GM23338 (cell line): ENCODE results near the gene ADGRD1.

Experiments
- CREB1 ChIP-seq: fragments of 250-450 bp; sonication (Bioruptor Pico); IDR thresholded peaks from 2 replicates; pipeline ENCODE4 v1.5.0; 2020; ENCODE audit warnings: low read depth, mild to moderate bottlenecking, moderate library complexity
- EZH2 ChIP-seq: fragments of 200-600 bp; sonication (generic); IDR thresholded peaks from one replicate; pipeline ENCODE4 v1.8.0; 2017; ENCODE audit warnings: antibody characterized with exemption, mild to moderate bottlenecking, low read depth; ENCODE audit not compliant: unreplicated experiment
- EZH2phosphoT487 ChIP-seq: fragments of 200-600 bp; sonication (generic); IDR thresholded peaks from one replicate; pipeline ENCODE4 v1.8.1; 2018; ENCODE audit warnings: antibody characterized with exemption; ENCODE audit not compliant: unreplicated experiment
- JUNB ChIP-seq: IDR thresholded peaks from one replicate; pipeline ENCODE4 v1.6.1; 2016; ENCODE audit warnings: antibody characterized with exemption; ENCODE audit not compliant: unreplicated experiment
- NANOG ChIP-seq: IDR thresholded peaks from 2 replicates; pipeline ENCODE4 v1.6.1; 2016; ENCODE audit warnings: antibody characterized with exemption, borderline replicate concordance
- POLR2AphosphoS5 ChIP-seq: IDR thresholded peaks from 2 replicates; pipeline ENCODE4 v1.6.1; 2016; ENCODE audit warnings: antibody characterized with exemption, low read depth
- STAT1 ChIP-seq: IDR thresholded peaks from one replicate; pipeline ENCODE4 v1.6.1; 2016; ENCODE audit warnings: antibody characterized with exemption; ENCODE audit not compliant: unreplicated experiment
- ZNF114 ChIP-seq: fragments of 250-450 bp; sonication (Bioruptor Pico); IDR thresholded peaks from 2 replicates; pipeline ENCODE4 v1.5.0; 2020; ENCODE audit warnings: mild to moderate bottlenecking, moderate library complexity
- ZNF331 ChIP-seq: fragments of 250-450 bp; sonication (Bioruptor Pico); IDR thresholded peaks from 2 replicates; pipeline ENCODE4 v1.5.0; 2020; ENCODE audit warnings: low read depth, mild to moderate bottlenecking, moderate library complexity
- TF ChIP-seq, protein P1 (sequence below), 2 experiments: fragments of 200-600 bp in 1 of 2; sonication (generic) in 1 of 2; conservative IDR thresholded peaks; 2 replicates each; pipeline versions ENCODE4 v1.5.1 to v1.6.1; 2016 to 2017; ENCODE audit warnings: antibody characterized with exemption in 2 of 2, low read depth in 2 of 2, mild to moderate bottlenecking in 2 of 2, moderate library complexity in 1 of 2
- TF ChIP-seq, protein P2 (sequence below): IDR thresholded peaks from 2 replicates; pipeline ENCODE4 v1.6.1; 2016; ENCODE audit warnings: antibody characterized with exemption
- TF ChIP-seq, protein P3 (sequence below): IDR thresholded peaks from one replicate; pipeline ENCODE4 v1.6.1; 2018; ENCODE audit warnings: antibody characterized with exemption; ENCODE audit not compliant: unreplicated experiment
- TF ChIP-seq, protein P4 (sequence below): fragments of 250-450 bp; sonication (Bioruptor Pico); IDR thresholded peaks from 2 replicates; pipeline ENCODE4 v1.5.0; 2020; ENCODE audit warnings: mild to moderate bottlenecking, moderate library complexity

DNA sequence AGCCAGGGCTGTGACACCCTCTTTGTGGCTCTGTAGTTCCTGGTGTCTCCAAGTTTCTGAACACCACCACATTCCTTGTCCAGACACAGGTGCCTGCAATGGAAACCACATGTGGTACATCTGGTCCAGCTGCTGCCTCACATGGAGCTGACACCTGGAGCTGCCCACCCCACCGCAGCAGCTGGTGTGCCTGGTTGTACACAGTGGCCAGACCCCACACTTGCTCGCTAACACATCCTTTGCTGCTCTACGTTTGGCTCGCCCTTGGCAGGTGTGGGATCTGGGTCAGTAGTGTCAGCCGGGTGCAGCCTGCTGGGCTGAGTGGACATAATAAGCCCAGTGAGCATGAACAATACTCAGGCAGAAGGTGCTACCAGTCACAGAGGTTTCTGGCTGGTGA is 198.9 kb downstream of the ADGRD1 start:
- TF ChIP-seq, protein P1, sequence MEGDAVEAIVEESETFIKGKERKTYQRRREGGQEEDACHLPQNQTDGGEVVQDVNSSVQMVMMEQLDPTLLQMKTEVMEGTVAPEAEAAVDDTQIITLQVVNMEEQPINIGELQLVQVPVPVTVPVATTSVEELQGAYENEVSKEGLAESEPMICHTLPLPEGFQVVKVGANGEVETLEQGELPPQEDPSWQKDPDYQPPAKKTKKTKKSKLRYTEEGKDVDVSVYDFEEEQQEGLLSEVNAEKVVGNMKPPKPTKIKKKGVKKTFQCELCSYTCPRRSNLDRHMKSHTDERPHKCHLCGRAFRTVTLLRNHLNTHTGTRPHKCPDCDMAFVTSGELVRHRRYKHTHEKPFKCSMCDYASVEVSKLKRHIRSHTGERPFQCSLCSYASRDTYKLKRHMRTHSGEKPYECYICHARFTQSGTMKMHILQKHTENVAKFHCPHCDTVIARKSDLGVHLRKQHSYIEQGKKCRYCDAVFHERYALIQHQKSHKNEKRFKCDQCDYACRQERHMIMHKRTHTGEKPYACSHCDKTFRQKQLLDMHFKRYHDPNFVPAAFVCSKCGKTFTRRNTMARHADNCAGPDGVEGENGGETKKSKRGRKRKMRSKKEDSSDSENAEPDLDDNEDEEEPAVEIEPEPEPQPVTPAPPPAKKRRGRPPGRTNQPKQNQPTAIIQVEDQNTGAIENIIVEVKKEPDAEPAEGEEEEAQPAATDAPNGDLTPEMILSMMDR (conservative IDR thresholded peaks at IDR 0.05; ENCODE audit: low read depth in 2 of 2), result no peak
- TF ChIP-seq CREB1 (CRISPR knock-in tag), result no peak
- TF ChIP-seq EZH2, result no peak
- TF ChIP-seq, protein P2, sequence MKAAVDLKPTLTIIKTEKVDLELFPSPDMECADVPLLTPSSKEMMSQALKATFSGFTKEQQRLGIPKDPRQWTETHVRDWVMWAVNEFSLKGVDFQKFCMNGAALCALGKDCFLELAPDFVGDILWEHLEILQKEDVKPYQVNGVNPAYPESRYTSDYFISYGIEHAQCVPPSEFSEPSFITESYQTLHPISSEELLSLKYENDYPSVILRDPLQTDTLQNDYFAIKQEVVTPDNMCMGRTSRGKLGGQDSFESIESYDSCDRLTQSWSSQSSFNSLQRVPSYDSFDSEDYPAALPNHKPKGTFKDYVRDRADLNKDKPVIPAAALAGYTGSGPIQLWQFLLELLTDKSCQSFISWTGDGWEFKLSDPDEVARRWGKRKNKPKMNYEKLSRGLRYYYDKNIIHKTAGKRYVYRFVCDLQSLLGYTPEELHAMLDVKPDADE, result no peak
- no peak for TF ChIP-seq EZH2phosphoT487
- no peak for TF ChIP-seq POLR2AphosphoS5
- TF ChIP-seq NANOG, result no peak
- TF ChIP-seq, protein P3, sequence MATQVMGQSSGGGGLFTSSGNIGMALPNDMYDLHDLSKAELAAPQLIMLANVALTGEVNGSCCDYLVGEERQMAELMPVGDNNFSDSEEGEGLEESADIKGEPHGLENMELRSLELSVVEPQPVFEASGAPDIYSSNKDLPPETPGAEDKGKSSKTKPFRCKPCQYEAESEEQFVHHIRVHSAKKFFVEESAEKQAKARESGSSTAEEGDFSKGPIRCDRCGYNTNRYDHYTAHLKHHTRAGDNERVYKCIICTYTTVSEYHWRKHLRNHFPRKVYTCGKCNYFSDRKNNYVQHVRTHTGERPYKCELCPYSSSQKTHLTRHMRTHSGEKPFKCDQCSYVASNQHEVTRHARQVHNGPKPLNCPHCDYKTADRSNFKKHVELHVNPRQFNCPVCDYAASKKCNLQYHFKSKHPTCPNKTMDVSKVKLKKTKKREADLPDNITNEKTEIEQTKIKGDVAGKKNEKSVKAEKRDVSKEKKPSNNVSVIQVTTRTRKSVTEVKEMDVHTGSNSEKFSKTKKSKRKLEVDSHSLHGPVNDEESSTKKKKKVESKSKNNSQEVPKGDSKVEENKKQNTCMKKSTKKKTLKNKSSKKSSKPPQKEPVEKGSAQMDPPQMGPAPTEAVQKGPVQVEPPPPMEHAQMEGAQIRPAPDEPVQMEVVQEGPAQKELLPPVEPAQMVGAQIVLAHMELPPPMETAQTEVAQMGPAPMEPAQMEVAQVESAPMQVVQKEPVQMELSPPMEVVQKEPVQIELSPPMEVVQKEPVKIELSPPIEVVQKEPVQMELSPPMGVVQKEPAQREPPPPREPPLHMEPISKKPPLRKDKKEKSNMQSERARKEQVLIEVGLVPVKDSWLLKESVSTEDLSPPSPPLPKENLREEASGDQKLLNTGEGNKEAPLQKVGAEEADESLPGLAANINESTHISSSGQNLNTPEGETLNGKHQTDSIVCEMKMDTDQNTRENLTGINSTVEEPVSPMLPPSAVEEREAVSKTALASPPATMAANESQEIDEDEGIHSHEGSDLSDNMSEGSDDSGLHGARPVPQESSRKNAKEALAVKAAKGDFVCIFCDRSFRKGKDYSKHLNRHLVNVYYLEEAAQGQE, result no peak
- no peak for TF ChIP-seq ZNF114 (CRISPR knock-in tag)
- no peak for TF ChIP-seq JUNB
- TF ChIP-seq STAT1, result no peak
- TF ChIP-seq ZNF331 (CRISPR knock-in tag), result no peak
- TF ChIP-seq, protein P4, sequence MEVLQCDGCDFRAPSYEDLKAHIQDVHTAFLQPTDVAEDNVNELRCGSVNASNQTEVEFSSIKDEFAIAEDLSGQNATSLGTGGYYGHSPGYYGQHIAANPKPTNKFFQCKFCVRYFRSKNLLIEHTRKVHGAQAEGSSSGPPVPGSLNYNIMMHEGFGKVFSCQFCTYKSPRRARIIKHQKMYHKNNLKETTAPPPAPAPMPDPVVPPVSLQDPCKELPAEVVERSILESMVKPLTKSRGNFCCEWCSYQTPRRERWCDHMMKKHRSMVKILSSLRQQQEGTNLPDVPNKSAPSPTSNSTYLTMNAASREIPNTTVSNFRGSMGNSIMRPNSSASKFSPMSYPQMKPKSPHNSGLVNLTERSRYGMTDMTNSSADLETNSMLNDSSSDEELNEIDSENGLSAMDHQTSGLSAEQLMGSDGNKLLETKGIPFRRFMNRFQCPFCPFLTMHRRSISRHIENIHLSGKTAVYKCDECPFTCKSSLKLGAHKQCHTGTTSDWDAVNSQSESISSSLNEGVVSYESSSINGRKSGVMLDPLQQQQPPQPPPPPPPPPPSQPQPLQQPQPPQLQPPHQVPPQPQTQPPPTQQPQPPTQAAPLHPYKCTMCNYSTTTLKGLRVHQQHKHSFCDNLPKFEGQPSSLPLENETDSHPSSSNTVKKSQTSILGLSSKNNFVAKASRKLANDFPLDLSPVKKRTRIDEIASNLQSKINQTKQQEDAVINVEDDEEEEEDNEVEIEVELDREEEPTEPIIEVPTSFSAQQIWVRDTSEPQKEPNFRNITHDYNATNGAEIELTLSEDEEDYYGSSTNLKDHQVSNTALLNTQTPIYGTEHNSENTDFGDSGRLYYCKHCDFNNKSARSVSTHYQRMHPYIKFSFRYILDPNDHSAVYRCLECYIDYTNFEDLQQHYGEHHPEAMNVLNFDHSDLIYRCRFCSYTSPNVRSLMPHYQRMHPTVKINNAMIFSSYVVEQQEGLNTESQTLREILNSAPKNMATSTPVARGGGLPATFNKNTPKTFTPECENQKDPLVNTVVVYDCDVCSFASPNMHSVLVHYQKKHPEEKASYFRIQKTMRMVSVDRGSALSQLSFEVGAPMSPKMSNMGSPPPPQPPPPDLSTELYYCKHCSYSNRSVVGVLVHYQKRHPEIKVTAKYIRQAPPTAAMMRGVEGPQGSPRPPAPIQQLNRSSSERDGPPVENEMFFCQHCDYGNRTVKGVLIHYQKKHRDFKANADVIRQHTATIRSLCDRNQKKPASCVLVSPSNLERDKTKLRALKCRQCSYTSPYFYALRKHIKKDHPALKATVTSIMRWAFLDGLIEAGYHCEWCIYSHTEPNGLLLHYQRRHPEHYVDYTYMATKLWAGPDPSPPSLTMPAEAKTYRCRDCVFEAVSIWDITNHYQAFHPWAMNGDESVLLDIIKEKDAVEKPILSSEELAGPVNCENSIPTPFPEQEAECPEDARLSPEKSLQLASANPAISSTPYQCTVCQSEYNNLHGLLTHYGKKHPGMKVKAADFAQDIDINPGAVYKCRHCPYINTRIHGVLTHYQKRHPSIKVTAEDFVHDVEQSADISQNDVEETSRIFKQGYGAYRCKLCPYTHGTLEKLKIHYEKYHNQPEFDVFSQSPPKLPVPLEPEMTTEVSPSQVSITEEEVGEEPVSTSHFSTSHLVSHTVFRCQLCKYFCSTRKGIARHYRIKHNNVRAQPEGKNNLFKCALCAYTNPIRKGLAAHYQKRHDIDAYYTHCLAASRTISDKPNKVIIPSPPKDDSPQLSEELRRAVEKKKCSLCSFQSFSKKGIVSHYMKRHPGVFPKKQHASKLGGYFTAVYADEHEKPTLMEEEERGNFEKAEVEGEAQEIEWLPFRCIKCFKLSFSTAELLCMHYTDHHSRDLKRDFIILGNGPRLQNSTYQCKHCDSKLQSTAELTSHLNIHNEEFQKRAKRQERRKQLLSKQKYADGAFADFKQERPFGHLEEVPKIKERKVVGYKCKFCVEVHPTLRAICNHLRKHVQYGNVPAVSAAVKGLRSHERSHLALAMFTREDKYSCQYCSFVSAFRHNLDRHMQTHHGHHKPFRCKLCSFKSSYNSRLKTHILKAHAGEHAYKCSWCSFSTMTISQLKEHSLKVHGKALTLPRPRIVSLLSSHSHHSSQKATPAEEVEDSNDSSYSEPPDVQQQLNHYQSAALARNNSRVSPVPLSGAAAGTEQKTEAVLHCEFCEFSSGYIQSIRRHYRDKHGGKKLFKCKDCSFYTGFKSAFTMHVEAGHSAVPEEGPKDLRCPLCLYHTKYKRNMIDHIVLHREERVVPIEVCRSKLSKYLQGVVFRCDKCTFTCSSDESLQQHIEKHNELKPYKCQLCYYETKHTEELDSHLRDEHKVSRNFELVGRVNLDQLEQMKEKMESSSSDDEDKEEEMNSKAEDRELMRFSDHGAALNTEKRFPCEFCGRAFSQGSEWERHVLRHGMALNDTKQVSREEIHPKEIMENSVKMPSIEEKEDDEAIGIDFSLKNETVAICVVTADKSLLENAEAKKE (CRISPR knock-in tag), result no peak
